ENCODE results near the gene DNM1.
A peak's percentile ranks its signal among the peaks of the same experiment; 100 is the strongest.

Gene DNM1

GRCh38 chr9:128250839-128251731, 47.9 kb downstream of the DNM1 start:
- in situ Hi-C loops (cut with HindIII; ENCODE audit: low sequenced_read_pairs) = no loop called here
- H3K4me3 ChIP-seq (ENCODE audit: low read depth, low read length) = peak overlapping the region; percentile 34
- no peak for TF ChIP-seq CTCF (IDR thresholded peaks at IDR 0.05; ENCODE audit: low read depth, low read length)
- no peak for DNase-seq (ENCODE audit: low read depth, low spot score)

DNA sequence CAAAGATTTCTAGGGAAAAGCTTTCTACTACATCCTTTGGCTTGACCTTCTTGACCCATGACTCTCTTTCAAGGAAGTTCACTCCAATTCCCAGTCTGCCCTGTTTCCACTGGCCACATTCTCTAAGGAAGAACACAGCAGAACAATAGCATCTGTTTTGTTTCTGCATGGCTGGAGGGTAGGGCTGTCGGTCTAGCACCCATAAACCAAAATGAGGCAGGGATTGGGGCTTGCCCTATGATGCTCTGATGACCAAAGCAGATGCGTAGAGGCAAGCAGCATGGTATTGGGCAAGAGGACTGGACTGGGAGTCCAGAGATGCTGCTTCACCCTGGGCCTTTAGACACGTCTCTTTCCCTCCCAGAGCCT, 48.5 kb downstream of the DNM1 start:
- no peak for TF ChIP-seq CTCF (IDR thresholded peaks at IDR 0.05; ENCODE audit: low read depth, low read length)
- in situ Hi-C loops (cut with HindIII; ENCODE audit: low sequenced_read_pairs) = no loop called here
- no peak for DNase-seq (ENCODE audit: low read depth, low spot score)
- H3K4me3 ChIP-seq (ENCODE audit: low read depth, low read length) = no peak overlapping the region

DNA sequence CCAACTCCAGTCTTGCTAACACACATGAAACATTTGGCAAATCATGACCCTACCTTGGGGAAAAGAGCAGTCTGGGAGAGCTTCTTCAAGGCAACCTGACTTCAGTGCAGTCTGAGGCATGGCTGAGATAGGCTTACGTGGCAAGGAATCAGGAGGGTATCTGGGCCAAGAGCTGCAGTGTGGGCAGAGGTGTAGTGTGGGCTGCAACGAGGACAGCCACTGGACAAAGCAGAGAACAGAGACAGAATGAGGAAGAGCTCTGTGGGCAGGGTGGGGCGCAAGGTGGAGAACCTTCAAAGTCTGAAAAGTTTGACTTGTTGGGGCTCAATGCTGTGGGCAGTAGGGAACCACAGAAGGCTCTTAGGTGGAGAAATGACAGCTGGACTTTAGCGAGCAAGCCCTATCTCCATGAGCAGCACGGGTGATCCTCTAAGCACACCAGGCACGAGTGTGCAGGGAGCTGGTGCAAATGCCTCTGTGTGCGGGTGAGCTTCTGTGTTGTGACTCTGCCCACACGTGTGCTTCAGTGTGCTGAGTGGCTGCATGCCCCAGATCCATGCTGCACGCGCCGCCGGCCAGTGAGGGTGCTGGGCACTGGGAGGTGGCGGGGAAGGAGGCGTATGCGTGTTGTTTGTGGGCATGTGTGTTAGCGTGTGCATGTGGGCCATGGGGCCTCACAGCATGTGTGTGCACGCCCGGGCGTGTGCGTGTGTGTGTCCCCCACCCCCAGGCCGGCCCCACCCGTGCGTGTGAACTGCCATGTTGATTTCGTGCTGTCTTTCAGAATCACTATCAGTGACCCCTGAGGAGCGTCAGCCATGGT, 49.3 kb downstream of the DNM1 start:
- TF ChIP-seq CTCF (IDR thresholded peaks at IDR 0.05; ENCODE audit: low read depth, low read length) = no peak
- no peak overlapping the region for H3K4me3 ChIP-seq (ENCODE audit: low read depth, low read length)
- no peak for DNase-seq (ENCODE audit: low read depth, low spot score)
- in situ Hi-C loops (cut with HindIII; ENCODE audit: low sequenced_read_pairs) = no loop called here

GRCh38 chr9:128253140-128253990, 50.2 kb downstream of the DNM1 start:
- no peak overlapping the region for H3K4me3 ChIP-seq (ENCODE audit: low read depth, low read length)
- DNase-seq (ENCODE audit: low read depth, low spot score) = no peak
- in situ Hi-C loops (cut with HindIII; ENCODE audit: low sequenced_read_pairs) = no loop called here
- no peak for TF ChIP-seq CTCF (IDR thresholded peaks at IDR 0.05; ENCODE audit: low read depth, low read length)

- no peak for DNase-seq (ENCODE audit: low read depth, low spot score)
- in situ Hi-C loops (cut with HindIII; ENCODE audit: low sequenced_read_pairs) = no loop called here
- no peak for TF ChIP-seq CTCF (IDR thresholded peaks at IDR 0.05; ENCODE audit: low read depth, low read length)
- no peak overlapping the region for H3K4me3 ChIP-seq (ENCODE audit: low read depth, low read length)
Observed at GRCh38 chr9:128253991-128254346, 50.8 kb downstream of the DNM1 start.

- DNase-seq (ENCODE audit: low read depth, low spot score) = no peak
- H3K4me3 ChIP-seq (ENCODE audit: low read depth, low read length) = no peak overlapping the region
- no peak for TF ChIP-seq CTCF (IDR thresholded peaks at IDR 0.05; ENCODE audit: low read depth, low read length)
- in situ Hi-C loops (cut with HindIII; ENCODE audit: low sequenced_read_pairs) = no loop called here
Observed at GRCh38 chr9:128254362-128254761, 51.2 kb downstream of the DNM1 start.

Measured in astrocyte of the spinal cord (primary cell).